Liver (tissue), 9 donors: ENCODE data around the gene MKS1. TPM values are rescaled to one million over a fixed set of nuclear protein-coding genes. Genes with fewer than 3 reads are reported as not detected.

Experiments used
- DNase-seq: peaks from one replicate; pipeline ENCODE4 v3.0.0-alpha.2; 2017; ENCODE audit warnings: low spot score
- H3K27ac ChIP-seq, 2 donors: one replicate each; pipeline ENCODE4 v1.7.0; 2013; ENCODE audit warnings: inconsistent platforms in 2 of 2, low read length in 2 of 2, control low read depth in 1 of 2, low read depth in 1 of 2, mild to moderate bottlenecking in 1 of 2
- H3K27me3 ChIP-seq, 4 donors: one replicate each; pipeline versions ENCODE4 v1.6.1 to v1.7.0; 2013; ENCODE audit warnings: low read length in 3 of 4, inconsistent platforms in 1 of 4, mild to moderate bottlenecking in 1 of 4, moderate library complexity in 1 of 4; ENCODE audit not compliant: control insufficient read depth in 4 of 4, insufficient read depth in 4 of 4
- H3K36me3 ChIP-seq, 4 donors: one replicate each; pipeline versions ENCODE4 v1.6.1 to v1.7.0; 2013; ENCODE audit warnings: low read length in 3 of 4, mild to moderate bottlenecking in 3 of 4, low read depth in 1 of 4, moderate library complexity in 1 of 4; ENCODE audit not compliant: control insufficient read depth in 4 of 4, insufficient read depth in 3 of 4
- H3K4me1 ChIP-seq, 4 donors: one replicate each; pipeline versions ENCODE4 v1.6.1 to v1.7.0; 2013; ENCODE audit warnings: low read length in 3 of 4, mild to moderate bottlenecking in 3 of 4, moderate library complexity in 1 of 4; ENCODE audit not compliant: control insufficient read depth in 4 of 4, insufficient read depth in 4 of 4
- H3K4me3 ChIP-seq, 3 donors: one replicate each; pipeline versions ENCODE4 v1.6.1 to v1.7.0; 2013; ENCODE audit warnings: low read length in 3 of 3, control low read depth in 1 of 3, low read depth in 1 of 3, mild to moderate bottlenecking in 1 of 3
- H3K9ac ChIP-seq, 2 donors: one replicate each; pipeline ENCODE4 v1.7.0; 2013; ENCODE audit warnings: low read length in 2 of 2, mild to moderate bottlenecking in 2 of 2, moderate library complexity in 2 of 2, control low read depth in 1 of 2, low read depth in 1 of 2
- H3K9me3 ChIP-seq, 4 donors: one replicate each; pipeline versions ENCODE4 v1.6.1 to v1.7.0; 2013; ENCODE audit warnings: low read length in 3 of 4; ENCODE audit not compliant: control insufficient read depth in 4 of 4
- EGR1 ChIP-seq, 2 donors: IDR thresholded peaks; 2 replicates each; pipeline ENCODE4 v1.6.1; 2016 to 2018; ENCODE audit warnings: antibody characterized with exemption in 2 of 2, low read depth in 2 of 2
- FOXA1 ChIP-seq: IDR thresholded peaks from 2 replicates; pipeline ENCODE4 v1.6.1; 2016; ENCODE audit warnings: antibody characterized with exemption
- GABPA ChIP-seq, 2 donors: IDR thresholded peaks in 1 of 2; conservative IDR thresholded peaks in 1 of 2; 2 replicates each; pipeline ENCODE4 v1.6.1; 2016; ENCODE audit warnings: antibody characterized with exemption in 2 of 2, mild to moderate bottlenecking in 1 of 2, moderate library complexity in 1 of 2
- HNF4A ChIP-seq, 2 donors: conservative IDR thresholded peaks; 2 replicates each; pipeline ENCODE4 v1.6.1; 2016; ENCODE audit warnings: antibody characterized with exemption in 2 of 2, mild to moderate bottlenecking in 2 of 2
- HNF4G ChIP-seq: IDR thresholded peaks from 2 replicates; pipeline ENCODE4 v1.6.1; 2016; ENCODE audit warnings: antibody characterized with exemption
- JUND ChIP-seq, 2 donors: IDR thresholded peaks; 2 replicates each; pipeline ENCODE4 v1.6.1; 2016; ENCODE audit warnings: antibody characterized with exemption in 2 of 2
- NR2F2 ChIP-seq: IDR thresholded peaks from 2 replicates; pipeline ENCODE4 v1.6.1; 2016; ENCODE audit warnings: antibody characterized with exemption
- RXRA ChIP-seq, 2 donors: IDR thresholded peaks; 2 replicates each; pipeline ENCODE4 v1.6.1; 2017 to 2018; ENCODE audit warnings: antibody characterized with exemption in 2 of 2, mild to moderate bottlenecking in 1 of 2
- SP1 ChIP-seq: IDR thresholded peaks from 2 replicates; pipeline ENCODE4 v1.6.1; 2018; ENCODE audit warnings: antibody characterized with exemption, mild to moderate bottlenecking
- TAF1 ChIP-seq: conservative IDR thresholded peaks from 2 replicates; pipeline ENCODE4 v1.6.1; 2016; ENCODE audit warnings: antibody characterized with exemption, mild to moderate bottlenecking
- YY1 ChIP-seq: IDR thresholded peaks from 2 replicates; pipeline ENCODE4 v1.6.1; 2016; ENCODE audit warnings: antibody characterized with exemption, mild to moderate bottlenecking
- WGBS: extraction: QIAGEN DNeasy Blood & Tissue Kit; methylation state at CpG from one replicate; pipeline ENCODE4 v1.1.7; 2013; 5-methylcytosine and 5-hydroxymethylcytosine counted together
- polyA plus RNA-seq, 2 donors: library from polyadenylated mRNA; stranded (reverse) in 1 of 2; unstranded in 1 of 2; fragments of 200-250 nt in 1 of 2; fragments of >200 nt in 1 of 2; fragmentation: Nextera tagmentation in 1 of 2; extraction: Ambion mirVana in 1 of 2; gene quantifications; one replicate each; pipeline versions ENCODE4 v1.2.1 to v1.2.3, GENCODE V29; 2013 to 2015
- total RNA-seq, 2 donors: library from RNA; depleted of rRNA; stranded (reverse); fragments of >200 nt; gene quantifications; one replicate each; pipeline ENCODE4 v1.2.3, GENCODE V29; 2014
- TF ChIP-seq, protein P1 (sequence below): IDR thresholded peaks from 2 replicates; pipeline ENCODE4 v1.6.1; 2016; ENCODE audit warnings: antibody characterized with exemption
- TF ChIP-seq, protein P2 (sequence below): fragments of 150-350 bp; IDR thresholded peaks from 2 replicates; pipeline ENCODE4 v1.5.1; 2017; ENCODE audit warnings: improper control_type of control experiment, low read depth, low read length; ENCODE audit not compliant: missing input control
- TF ChIP-seq, protein P3 (sequence below): IDR thresholded peaks from 2 replicates; pipeline ENCODE4 v1.6.1; 2016; ENCODE audit warnings: antibody characterized with exemption
- TF ChIP-seq, protein P4 (sequence below): IDR thresholded peaks from 2 replicates; pipeline ENCODE4 v1.6.1; 2016; ENCODE audit warnings: antibody characterized with exemption, mild to moderate bottlenecking
- TF ChIP-seq, protein P5 (sequence below): IDR thresholded peaks from 2 replicates; pipeline ENCODE4 v1.6.1; 2016; ENCODE audit warnings: antibody characterized with exemption
- donor health status: healthy.
- donor health status: healthy.
- donor health status: healthy.
- donor health status: healthy.
- donor health status: healthy.

Gene MKS1
- total and polyA plus RNA-seq, 4 donors = 4.4 to 7.9 (median 5.1) TPM

DNA sequence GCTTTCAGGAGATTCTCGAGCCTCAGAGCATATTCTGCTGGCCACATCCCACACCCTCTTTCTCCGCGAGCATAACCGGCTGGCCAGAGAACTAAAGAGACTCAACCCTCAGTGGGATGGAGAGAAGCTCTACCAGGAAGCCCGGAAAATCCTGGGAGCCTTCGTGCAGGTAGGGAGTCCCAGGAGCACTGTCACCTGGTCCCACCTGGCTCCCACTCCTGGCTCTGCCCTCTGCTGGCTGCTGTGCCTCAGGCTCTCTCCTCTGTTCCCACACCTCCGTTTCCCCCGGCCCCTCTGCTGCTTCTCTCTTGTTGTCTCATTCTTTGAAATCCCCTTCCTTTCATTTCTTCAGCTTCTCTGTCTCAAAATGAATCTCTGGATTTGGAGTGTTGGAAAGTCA, 35.7 kb upstream of the MKS1 start:
- Histone ChIP-seq H3K27ac (no peak overlapping the region), H3K36me3 (no peaks in the 10 kb centered on the region), H3K9ac (no peak overlapping the region), H3K4me1 (peaks cover 0 to 8% (median 3%) of the 10 kb centered on the region in 4 donors), H3K9me3 (no peaks in the 10 kb centered on the region), H3K4me3 (no peak overlapping the region), H3K27me3 (peaks cover 0 to 6% (median 0%) of the 10 kb centered on the region in 4 donors)
- peak; percentile 19 for DNase-seq
- 20% methylated on average over 8 of the region's 8 CpGs for WGBS
- TF ChIP-seq NR2F2 = no peak
- TF ChIP-seq FOXA1 = no peak
- no peak for TF ChIP-seq EGR1 (IDR thresholded peaks at IDR 0.05; ENCODE audit: low read depth in 2 of 2)
- TF ChIP-seq, protein P1, sequence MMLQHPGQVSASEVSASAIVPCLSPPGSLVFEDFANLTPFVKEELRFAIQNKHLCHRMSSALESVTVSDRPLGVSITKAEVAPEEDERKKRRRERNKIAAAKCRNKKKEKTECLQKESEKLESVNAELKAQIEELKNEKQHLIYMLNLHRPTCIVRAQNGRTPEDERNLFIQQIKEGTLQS = no peak
- TF ChIP-seq, protein P2, sequence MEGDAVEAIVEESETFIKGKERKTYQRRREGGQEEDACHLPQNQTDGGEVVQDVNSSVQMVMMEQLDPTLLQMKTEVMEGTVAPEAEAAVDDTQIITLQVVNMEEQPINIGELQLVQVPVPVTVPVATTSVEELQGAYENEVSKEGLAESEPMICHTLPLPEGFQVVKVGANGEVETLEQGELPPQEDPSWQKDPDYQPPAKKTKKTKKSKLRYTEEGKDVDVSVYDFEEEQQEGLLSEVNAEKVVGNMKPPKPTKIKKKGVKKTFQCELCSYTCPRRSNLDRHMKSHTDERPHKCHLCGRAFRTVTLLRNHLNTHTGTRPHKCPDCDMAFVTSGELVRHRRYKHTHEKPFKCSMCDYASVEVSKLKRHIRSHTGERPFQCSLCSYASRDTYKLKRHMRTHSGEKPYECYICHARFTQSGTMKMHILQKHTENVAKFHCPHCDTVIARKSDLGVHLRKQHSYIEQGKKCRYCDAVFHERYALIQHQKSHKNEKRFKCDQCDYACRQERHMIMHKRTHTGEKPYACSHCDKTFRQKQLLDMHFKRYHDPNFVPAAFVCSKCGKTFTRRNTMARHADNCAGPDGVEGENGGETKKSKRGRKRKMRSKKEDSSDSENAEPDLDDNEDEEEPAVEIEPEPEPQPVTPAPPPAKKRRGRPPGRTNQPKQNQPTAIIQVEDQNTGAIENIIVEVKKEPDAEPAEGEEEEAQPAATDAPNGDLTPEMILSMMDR = no peak
- no peak for TF ChIP-seq HNF4G
- no peak for TF ChIP-seq GABPA (IDR thresholded peaks at IDR 0.05 in 1 of 2, conservative IDR thresholded peaks at IDR 0.05 in 1 of 2)
- TF ChIP-seq JUND (IDR thresholded peaks at IDR 0.05) = no peak
- TF ChIP-seq, protein P3, sequence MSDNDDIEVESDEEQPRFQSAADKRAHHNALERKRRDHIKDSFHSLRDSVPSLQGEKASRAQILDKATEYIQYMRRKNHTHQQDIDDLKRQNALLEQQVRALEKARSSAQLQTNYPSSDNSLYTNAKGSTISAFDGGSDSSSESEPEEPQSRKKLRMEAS = no peak
- no peak for TF ChIP-seq HNF4A (conservative IDR thresholded peaks at IDR 0.05)
- TF ChIP-seq, protein P4, sequence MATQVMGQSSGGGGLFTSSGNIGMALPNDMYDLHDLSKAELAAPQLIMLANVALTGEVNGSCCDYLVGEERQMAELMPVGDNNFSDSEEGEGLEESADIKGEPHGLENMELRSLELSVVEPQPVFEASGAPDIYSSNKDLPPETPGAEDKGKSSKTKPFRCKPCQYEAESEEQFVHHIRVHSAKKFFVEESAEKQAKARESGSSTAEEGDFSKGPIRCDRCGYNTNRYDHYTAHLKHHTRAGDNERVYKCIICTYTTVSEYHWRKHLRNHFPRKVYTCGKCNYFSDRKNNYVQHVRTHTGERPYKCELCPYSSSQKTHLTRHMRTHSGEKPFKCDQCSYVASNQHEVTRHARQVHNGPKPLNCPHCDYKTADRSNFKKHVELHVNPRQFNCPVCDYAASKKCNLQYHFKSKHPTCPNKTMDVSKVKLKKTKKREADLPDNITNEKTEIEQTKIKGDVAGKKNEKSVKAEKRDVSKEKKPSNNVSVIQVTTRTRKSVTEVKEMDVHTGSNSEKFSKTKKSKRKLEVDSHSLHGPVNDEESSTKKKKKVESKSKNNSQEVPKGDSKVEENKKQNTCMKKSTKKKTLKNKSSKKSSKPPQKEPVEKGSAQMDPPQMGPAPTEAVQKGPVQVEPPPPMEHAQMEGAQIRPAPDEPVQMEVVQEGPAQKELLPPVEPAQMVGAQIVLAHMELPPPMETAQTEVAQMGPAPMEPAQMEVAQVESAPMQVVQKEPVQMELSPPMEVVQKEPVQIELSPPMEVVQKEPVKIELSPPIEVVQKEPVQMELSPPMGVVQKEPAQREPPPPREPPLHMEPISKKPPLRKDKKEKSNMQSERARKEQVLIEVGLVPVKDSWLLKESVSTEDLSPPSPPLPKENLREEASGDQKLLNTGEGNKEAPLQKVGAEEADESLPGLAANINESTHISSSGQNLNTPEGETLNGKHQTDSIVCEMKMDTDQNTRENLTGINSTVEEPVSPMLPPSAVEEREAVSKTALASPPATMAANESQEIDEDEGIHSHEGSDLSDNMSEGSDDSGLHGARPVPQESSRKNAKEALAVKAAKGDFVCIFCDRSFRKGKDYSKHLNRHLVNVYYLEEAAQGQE = no peak
- no peak for TF ChIP-seq SP1
- TF ChIP-seq RXRA (IDR thresholded peaks at IDR 0.05) = no peak
- TF ChIP-seq YY1 = no peak

DNA sequence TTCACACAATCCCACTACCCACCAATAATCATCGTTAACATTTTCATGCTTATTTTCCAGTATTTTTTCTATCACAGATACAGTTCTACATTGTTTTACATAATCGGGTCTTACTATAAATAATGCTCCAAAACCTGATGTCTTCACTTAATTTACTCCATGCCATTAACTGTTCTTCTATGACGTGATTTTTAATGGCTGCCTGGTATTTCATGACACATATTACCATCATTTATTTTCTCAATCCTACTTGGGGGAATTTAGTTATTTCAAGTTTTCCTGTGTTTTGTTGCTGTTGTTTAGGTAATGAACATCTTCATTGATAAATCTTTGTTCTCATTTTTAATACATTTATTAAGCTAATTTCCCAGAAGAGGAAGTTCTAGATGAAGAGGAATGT, 34.0 kb upstream of the MKS1 start:
- no peaks in the 10 kb centered on the region for H3K36me3 ChIP-seq
- peaks cover 0 to 6% (median 0%) of the 10 kb centered on the region in 4 donors for H3K27me3 ChIP-seq
- WGBS = 83% methylated on average over 3 of the region's 3 CpGs
- H3K9me3 ChIP-seq = no peaks in the 10 kb centered on the region
- TF ChIP-seq FOXA1 = no peak
- TF ChIP-seq, protein P2 = no peak
- no peak for TF ChIP-seq EGR1 (IDR thresholded peaks at IDR 0.05; ENCODE audit: low read depth in 2 of 2)
- TF ChIP-seq, protein P5, sequence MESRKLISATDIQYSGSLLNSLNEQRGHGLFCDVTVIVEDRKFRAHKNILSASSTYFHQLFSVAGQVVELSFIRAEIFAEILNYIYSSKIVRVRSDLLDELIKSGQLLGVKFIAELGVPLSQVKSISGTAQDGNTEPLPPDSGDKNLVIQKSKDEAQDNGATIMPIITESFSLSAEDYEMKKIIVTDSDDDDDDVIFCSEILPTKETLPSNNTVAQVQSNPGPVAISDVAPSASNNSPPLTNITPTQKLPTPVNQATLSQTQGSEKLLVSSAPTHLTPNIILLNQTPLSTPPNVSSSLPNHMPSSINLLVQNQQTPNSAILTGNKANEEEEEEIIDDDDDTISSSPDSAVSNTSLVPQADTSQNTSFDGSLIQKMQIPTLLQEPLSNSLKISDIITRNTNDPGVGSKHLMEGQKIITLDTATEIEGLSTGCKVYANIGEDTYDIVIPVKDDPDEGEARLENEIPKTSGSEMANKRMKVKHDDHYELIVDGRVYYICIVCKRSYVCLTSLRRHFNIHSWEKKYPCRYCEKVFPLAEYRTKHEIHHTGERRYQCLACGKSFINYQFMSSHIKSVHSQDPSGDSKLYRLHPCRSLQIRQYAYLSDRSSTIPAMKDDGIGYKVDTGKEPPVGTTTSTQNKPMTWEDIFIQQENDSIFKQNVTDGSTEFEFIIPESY = no peak
- TF ChIP-seq, protein P4 = no peak
- no peak for TF ChIP-seq NR2F2
- TF ChIP-seq YY1 = no peak
- TF ChIP-seq TAF1 = no peak
- TF ChIP-seq, protein P3 = no peak
- no peak for TF ChIP-seq GABPA (IDR thresholded peaks at IDR 0.05 in 1 of 2, conservative IDR thresholded peaks at IDR 0.05 in 1 of 2)
- no peak for TF ChIP-seq JUND (IDR thresholded peaks at IDR 0.05)
- H3K4me3 ChIP-seq = no peak overlapping the region
- no peak overlapping the region for H3K9ac ChIP-seq
- DNase-seq = no peak
- no peak overlapping the region for H3K27ac ChIP-seq
- H3K4me1 ChIP-seq = peaks cover 0 to 19% (median 10%) of the 10 kb centered on the region in 4 donors
